Keratinocyte (primary cell): ENCODE measurements around the gene APEX1. TPM values are rescaled to one million over a fixed set of nuclear protein-coding genes. Genes with fewer than 3 reads are reported as not detected.

Experiments
- DNase-seq: peaks from one replicate; pipeline ENCODE4 v3.0.0-alpha.2; 2011; ENCODE audit warnings: low read depth, missing footprints, low spot score
- FAIRE-seq: peaks from 2 replicates; lab custom pipeline; 2011; peaks lifted over from hg19 to GRCh38; lab: Jason Lieb, UNC
- H2AFZ ChIP-seq: 2 replicates; pipeline ENCODE4 v1.6.0; 2012; ENCODE audit warnings: low read length, control low read depth, inconsistent platforms; ENCODE audit not compliant: control insufficient read depth
- H3K27ac ChIP-seq: 2 replicates; pipeline ENCODE4 v1.5.1; 2011; ENCODE audit warnings: low read length; ENCODE audit not compliant: control insufficient read depth, insufficient read depth
- H3K27me3 ChIP-seq: 3 replicates; pipeline ENCODE4 v1.6.0; 2011; ENCODE audit warnings: low read length; ENCODE audit not compliant: control insufficient read depth, insufficient read depth; ENCODE audit errors: extremely low read depth
- H3K36me3 ChIP-seq, 2 experiments: 2 replicates in 1 of 2; 3 replicates in 1 of 2; pipeline ENCODE4 v1.5.1; 2011; ENCODE audit warnings: low read length in 2 of 2, mild to moderate bottlenecking in 1 of 2; ENCODE audit not compliant: control insufficient read depth in 2 of 2, insufficient read depth in 2 of 2; ENCODE audit errors: extremely low read depth in 1 of 2
- H3K4me1 ChIP-seq: 3 replicates; pipeline ENCODE4 v1.5.1; 2011; ENCODE audit warnings: low read length; ENCODE audit not compliant: control insufficient read depth, insufficient read depth; ENCODE audit errors: extremely low read depth
- H3K4me2 ChIP-seq: 3 replicates; pipeline ENCODE4 v1.6.0; 2011; ENCODE audit warnings: low read depth, low read length; ENCODE audit not compliant: control insufficient read depth, insufficient read depth; ENCODE audit errors: extremely low read depth
- H3K4me3 ChIP-seq, 3 experiments: fragments of 200-600 bp in 1 of 3; sonication (generic) in 1 of 3; 2 replicates in 2 of 3; 3 replicates in 1 of 3; pipeline ENCODE4 v1.5.1; 2011 to 2016; ENCODE audit warnings: low read length in 3 of 3, mild to moderate bottlenecking in 3 of 3, control low read depth in 2 of 3, inconsistent platforms in 1 of 3, low read depth in 1 of 3, mixed read lengths in 1 of 3, mixed run types in 1 of 3, moderate library complexity in 1 of 3; ENCODE audit not compliant: control insufficient read depth in 2 of 3, insufficient read depth in 2 of 3; ENCODE audit errors: extremely low read depth in 1 of 3
- H3K79me2 ChIP-seq: 2 replicates; pipeline ENCODE4 v1.6.0; 2012; ENCODE audit warnings: low read length; ENCODE audit not compliant: control insufficient read depth, insufficient read depth
- H3K9ac ChIP-seq: 3 replicates; pipeline ENCODE4 v1.6.0; 2011; ENCODE audit warnings: low read length; ENCODE audit not compliant: control insufficient read depth, insufficient read depth; ENCODE audit errors: extremely low read depth
- H3K9me1 ChIP-seq: 3 replicates; pipeline ENCODE4 v1.6.0; 2011; ENCODE audit warnings: low read length; ENCODE audit not compliant: control insufficient read depth, insufficient read depth; ENCODE audit errors: extremely low read depth
- H3K9me3 ChIP-seq: 2 replicates; pipeline ENCODE4 v1.5.1; 2012; ENCODE audit warnings: low read depth, low read length; ENCODE audit not compliant: control insufficient read depth
- H4K20me1 ChIP-seq: 3 replicates; pipeline ENCODE4 v1.6.0; 2011; ENCODE audit warnings: low read length; ENCODE audit not compliant: control insufficient read depth, insufficient read depth; ENCODE audit errors: extremely low read depth
- CTCF ChIP-seq, 3 experiments: IDR thresholded peaks in 1 of 3; conservative IDR thresholded peaks in 1 of 3; optimal IDR thresholded peaks in 1 of 3; 2 replicates in 2 of 3; 3 replicates in 1 of 3; pipeline versions ENCODE3 to v1.5.1; 2011; ENCODE audit warnings: low read length in 3 of 3, mild to moderate bottlenecking in 3 of 3, moderate library complexity in 2 of 3, control low read depth in 1 of 3, inconsistent platforms in 1 of 3; ENCODE audit not compliant: insufficient read depth in 2 of 3; ENCODE audit errors: extremely low read depth in 1 of 3
- EZH2 ChIP-seq: IDR thresholded peaks from one replicate; pipeline ENCODE4 v1.6.1; 2012; ENCODE audit warnings: inconsistent platforms, mild to moderate bottlenecking, low read length, moderate library complexity
- dilution Hi-C: fragments of 300-500 bp; cut with MboI; formaldehyde crosslinking; loops from one replicate; pipeline ENCODE4 v1.7.0; 2020; ENCODE audit warnings: low sequenced_read_pairs; ENCODE audit not compliant: extremely low pct_ligation_motif_present
- polyA plus RNA-seq, 5 experiments: library from polyadenylated mRNA; depleted of rRNA in 3 of 5; stranded (reverse) in 3 of 5; stranded (forward) in 1 of 5; unstranded in 1 of 5; fragments of >200 nt; gene quantifications; 1 replicate in 1 of 5; 2 replicates in 3 of 5; 3 replicates in 1 of 5; pipeline versions ENCODE4 v1.2.1 to v1.2.3, GENCODE V29; 2011 to 2012; ENCODE audit warnings: missing spikeins in 2 of 5, low read depth in 1 of 5, low replicate concordance in 1 of 5

The APEX1 gene
- polyA plus RNA-seq, 1 donor (not counting 4 experiments of a cell fraction or from before 2014, with no cell fraction given) = 234 TPM

- H3K27me3 ChIP-seq = no peaks in the 10 kb centered on the region
- no peaks in the 10 kb centered on the region for H3K4me1 ChIP-seq
- no peak overlapping the region for H3K9ac ChIP-seq
- no peak overlapping the region for H3K4me3 ChIP-seq
- H3K9me1 ChIP-seq = no peaks in the 10 kb centered on the region
- no peaks in the 10 kb centered on the region for H3K36me3 ChIP-seq
- no peaks in the 10 kb centered on the region for H3K9me3 ChIP-seq
- no peaks in the 10 kb centered on the region for H3K79me2 ChIP-seq
- FAIRE-seq (no peak), DNase-seq (no peak)
- no peak overlapping the region for H3K27ac ChIP-seq
- H4K20me1 ChIP-seq = no peaks in the 10 kb centered on the region
- no peak overlapping the region for H3K4me2 ChIP-seq
- H2AFZ ChIP-seq = no peak overlapping the region
- dilution Hi-C loops = no loop called here
- no peak for TF ChIP-seq CTCF (optimal IDR thresholded peaks at IDR 0.05 in 1 of 3, IDR thresholded peaks at IDR 0.05 in 1 of 3, conservative IDR thresholded peaks at IDR 0.05 in 1 of 3; ENCODE audit: extremely low read depth in 1 of 3, insufficient read depth in 2 of 3, low read length in 3 of 3)
- no peak for TF ChIP-seq EZH2
Measured at GRCh38 chr14:20421267-20421666, 33.8 kb upstream of the APEX1 start.

GRCh38 chr14:20422886-20423285, 32.1 kb upstream of the APEX1 start:
- H3K27ac ChIP-seq = no peak overlapping the region
- H3K9ac ChIP-seq = no peak overlapping the region
- H3K79me2 ChIP-seq = no peaks in the 10 kb centered on the region
- dilution Hi-C loops = no loop called here
- peaks cover 7% of the 10 kb centered on the region for H3K4me1 ChIP-seq
- TF ChIP-seq CTCF (optimal IDR thresholded peaks at IDR 0.05 in 1 of 3, IDR thresholded peaks at IDR 0.05 in 1 of 3, conservative IDR thresholded peaks at IDR 0.05 in 1 of 3; ENCODE audit: extremely low read depth in 1 of 3, insufficient read depth in 2 of 3, low read length in 3 of 3) = no peak
- no peaks in the 10 kb centered on the region for H3K36me3 ChIP-seq
- H3K4me2 ChIP-seq = no peak overlapping the region
- no peak overlapping the region for H3K4me3 ChIP-seq
- H2AFZ ChIP-seq = no peak overlapping the region
- no peaks in the 10 kb centered on the region for H4K20me1 ChIP-seq
- no peaks in the 10 kb centered on the region for H3K9me3 ChIP-seq
- DNase-seq (no peak), FAIRE-seq (no peak)
- H3K9me1 ChIP-seq = no peaks in the 10 kb centered on the region
- H3K27me3 ChIP-seq = no peaks in the 10 kb centered on the region
